ENCODE data around the gene FGD4.

The FGD4 gene

GRCh38 chr12:32457251-32458025 is 58.1 kb downstream of the FGD4 start:
- DNase-seq (ENCODE audit: low spot score) = no peak

GRCh38 chr12:32460638-32461037 is 61.3 kb downstream of the FGD4 start:
- DNase-seq (ENCODE audit: low spot score) = no peak

GRCh38 chr12:32462908-32463307 is 63.5 kb downstream of the FGD4 start:
- DNase-seq (ENCODE audit: low spot score) = no peak

GRCh38 chr12:32466187-32466586 is 66.8 kb downstream of the FGD4 start:
- no peak for DNase-seq (ENCODE audit: low spot score)

- no peak for DNase-seq (ENCODE audit: low spot score)
Observed at GRCh38 chr12:32466986-32467711, 67.8 kb downstream of the FGD4 start.

GRCh38 chr12:32467959-32468863 is 68.9 kb downstream of the FGD4 start:
- no peak for DNase-seq (ENCODE audit: low spot score)

GRCh38 chr12:32470936-32471470 is 71.6 kb downstream of the FGD4 start:
- DNase-seq (ENCODE audit: low spot score) = no peak

- no peak for DNase-seq (ENCODE audit: low spot score)
Observed at GRCh38 chr12:32471591-32472001, 72.2 kb downstream of the FGD4 start.

- no peak for DNase-seq (ENCODE audit: low spot score)
Observed at GRCh38 chr12:32475724-32476123, 76.4 kb downstream of the FGD4 start.

GRCh38 chr12:32476446-32476845 is 77.1 kb downstream of the FGD4 start:
- DNase-seq (ENCODE audit: low spot score) = no peak

- no peak for DNase-seq (ENCODE audit: low spot score)
Observed at GRCh38 chr12:32477714-32478113, 78.4 kb downstream of the FGD4 start.

GRCh38 chr12:32478166-32478565 is 78.8 kb downstream of the FGD4 start:
- no peak for DNase-seq (ENCODE audit: low spot score)

GRCh38 chr12:32478858-32479725 is 79.7 kb downstream of the FGD4 start:
- no peak for DNase-seq (ENCODE audit: low spot score)

GRCh38 chr12:32482226-32482625 is 82.9 kb downstream of the FGD4 start:
- DNase-seq (ENCODE audit: low spot score) = no peak

- no peak for DNase-seq (ENCODE audit: low spot score)
Observed at GRCh38 chr12:32483499-32483898, 84.1 kb downstream of the FGD4 start.

- no peak for DNase-seq (ENCODE audit: low spot score)
Observed at GRCh38 chr12:32483993-32484392, 84.6 kb downstream of the FGD4 start.

- no peak for DNase-seq (ENCODE audit: low spot score)
Observed at GRCh38 chr12:32486158-32486557, 86.8 kb downstream of the FGD4 start.

GRCh38 chr12:32488132-32488531 is 88.8 kb downstream of the FGD4 start:
- DNase-seq (ENCODE audit: low spot score) = no peak

- DNase-seq (ENCODE audit: low spot score) = no peak
Observed at GRCh38 chr12:32489070-32489469, 89.7 kb downstream of the FGD4 start.

- no peak for DNase-seq (ENCODE audit: low spot score)
Observed at GRCh38 chr12:32490801-32491200, 91.4 kb downstream of the FGD4 start.

- no peak for DNase-seq (ENCODE audit: low spot score)
Observed at GRCh38 chr12:32493282-32493681, 93.9 kb downstream of the FGD4 start.

All from AG08395 (cell line).